Right atrium auricular region (tissue), 2 donors: Measurements from ENCODE around the gene UNC119. TPM values are rescaled to one million over a fixed set of nuclear protein-coding genes. Genes with fewer than 3 reads are reported as not detected.
"Not testable (repeated sequence)": the region's sequence is repeated elsewhere in the genome, so short reads cannot be mapped to it uniquely, and the experiment has no call there.

ENCODE experiments used
- DNase-seq: peaks from one replicate; pipeline ENCODE4 v3.0.0-alpha.2; 2019; ENCODE audit warnings: low spot score
- H3K27ac ChIP-seq, 2 donors: fragments of 200-600 bp; sonication (generic); 1 replicate in 1 of 2; 2 replicates in 1 of 2; pipeline ENCODE4 v1.5.1; 2016 to 2019
- H3K27me3 ChIP-seq, 2 donors: fragments of 200-600 bp; sonication (generic); one replicate each; pipeline versions ENCODE4 v1.5.1 to v1.6.0; 2017 to 2019
- H3K36me3 ChIP-seq: fragments of 200-600 bp; sonication (generic); one replicate; pipeline ENCODE4 v1.5.1; 2016
- H3K4me1 ChIP-seq, 2 donors: fragments of 200-600 bp; sonication (generic); one replicate each; pipeline versions ENCODE4 v1.5.1 to v1.6.0; 2017 to 2019
- H3K4me3 ChIP-seq, 2 donors: fragments of 200-600 bp; sonication (generic); 1 replicate in 1 of 2; 2 replicates in 1 of 2; pipeline ENCODE4 v1.5.1; 2017 to 2019; ENCODE audit warnings: mild to moderate bottlenecking in 1 of 2, moderate library complexity in 1 of 2
- H3K9me3 ChIP-seq, 2 donors: fragments of 200-600 bp; sonication (generic); one replicate each; pipeline ENCODE4 v1.5.1; 2019
- CTCF ChIP-seq, 2 donors: fragments of 200-600 bp; sonication (generic); IDR thresholded peaks; one replicate each; pipeline ENCODE4 v1.5.1; 2019; ENCODE audit warnings: antibody characterized with exemption in 2 of 2
- total RNA-seq, 2 donors: library from RNA; depleted of rRNA; stranded (reverse); fragments of >200 nt; gene quantifications; one replicate each; pipeline ENCODE4 v1.1.0, GENCODE V29; 2016

UNC119 gene
- total RNA-seq, 2 donors from 2014 or later = 19.6 to 30.3 TPM

GRCh38 chr17:28523186-28523585 is 29.2 kb downstream of the UNC119 start:
- no peaks in the 10 kb centered on the region for H3K27me3 ChIP-seq
- no peak overlapping the region for H3K27ac ChIP-seq
- H3K36me3 ChIP-seq = no peaks in the 10 kb centered on the region
- no peak overlapping the region for H3K4me3 ChIP-seq
- no peak for DNase-seq
- TF ChIP-seq CTCF (IDR thresholded peaks at IDR 0.05) = no peak
- no peaks in the 10 kb centered on the region for H3K9me3 ChIP-seq
- no peaks in the 10 kb centered on the region for H3K4me1 ChIP-seq

- not testable (repeated sequence) for DNase-seq, H3K4me3 ChIP-seq, H3K27ac ChIP-seq
Observed at GRCh38 chr17:28522281-28522680, 30.1 kb downstream of the UNC119 start.

GRCh38 chr17:28521311-28522085 is 30.9 kb downstream of the UNC119 start:
- Histone ChIP-seq H3K27me3 (no peaks in the 10 kb centered on the region), H3K36me3 (no peaks in the 10 kb centered on the region), H3K9me3 (no peaks in the 10 kb centered on the region), H3K4me1 (no peaks in the 10 kb centered on the region), H3K27ac (no peak overlapping the region), H3K4me3 (no peak overlapping the region)
- no peak for DNase-seq
- no peak for TF ChIP-seq CTCF (IDR thresholded peaks at IDR 0.05)

More at GRCh38 chr17:28522281-28522680, 30.1 kb downstream of the UNC119 start:
- not testable (repeated sequence) for H3K36me3 ChIP-seq, H3K4me1 ChIP-seq, H3K27me3 ChIP-seq, H3K9me3 ChIP-seq

GRCh38 chr17:28520687-28521086 is 31.7 kb downstream of the UNC119 start:
- Histone ChIP-seq H3K9me3 (no peaks in the 10 kb centered on the region), H3K4me1 (no peaks in the 10 kb centered on the region), H3K27ac (no peak overlapping the region), H3K4me3 (no peak overlapping the region), H3K36me3 (no peaks in the 10 kb centered on the region), H3K27me3 (no peaks in the 10 kb centered on the region)
- no peak for DNase-seq
- TF ChIP-seq CTCF (IDR thresholded peaks at IDR 0.05) = no peak

GRCh38 chr17:28519236-28519635 is 33.2 kb downstream of the UNC119 start:
- no peak for DNase-seq
- no peak for TF ChIP-seq CTCF (IDR thresholded peaks at IDR 0.05)
- Histone ChIP-seq H3K4me3 (no peak overlapping the region), H3K9me3 (no peaks in the 10 kb centered on the region), H3K27me3 (no peaks in the 10 kb centered on the region), H3K27ac (no peak overlapping the region), H3K36me3 (no peaks in the 10 kb centered on the region), H3K4me1 (no peaks in the 10 kb centered on the region)

GRCh38 chr17:28518578-28518977 is 33.8 kb downstream of the UNC119 start:
- H3K27me3 ChIP-seq = no peaks in the 10 kb centered on the region
- H3K9me3 ChIP-seq = no peaks in the 10 kb centered on the region
- no peaks in the 10 kb centered on the region for H3K36me3 ChIP-seq
- no peak for TF ChIP-seq CTCF (IDR thresholded peaks at IDR 0.05)
- no peak for DNase-seq
- H3K27ac ChIP-seq = no peak overlapping the region
- H3K4me3 ChIP-seq = no peak overlapping the region
- no peaks in the 10 kb centered on the region for H3K4me1 ChIP-seq
